Activated CD4-positive, alpha-beta T cell treated with anti-CD3 and anti-CD28 coated beads, Interleukin-2, Interleukin-4, amounts not matched to agents 100 ng/mL and 50 ng/mL, durations not matched to agents 16 hours and 8 hours (primary cell): ENCODE data around the gene GPC5.
"Not testable (repeated sequence)": the region's sequence is repeated elsewhere in the genome, so short reads cannot be mapped to it uniquely, and the experiment has no call there.

Source experiments
- DNase-seq: peaks from one replicate; pipeline ENCODE4 v3.0.0-alpha.2; 2020; ENCODE audit warnings: low spot score

GPC5 gene

DNA sequence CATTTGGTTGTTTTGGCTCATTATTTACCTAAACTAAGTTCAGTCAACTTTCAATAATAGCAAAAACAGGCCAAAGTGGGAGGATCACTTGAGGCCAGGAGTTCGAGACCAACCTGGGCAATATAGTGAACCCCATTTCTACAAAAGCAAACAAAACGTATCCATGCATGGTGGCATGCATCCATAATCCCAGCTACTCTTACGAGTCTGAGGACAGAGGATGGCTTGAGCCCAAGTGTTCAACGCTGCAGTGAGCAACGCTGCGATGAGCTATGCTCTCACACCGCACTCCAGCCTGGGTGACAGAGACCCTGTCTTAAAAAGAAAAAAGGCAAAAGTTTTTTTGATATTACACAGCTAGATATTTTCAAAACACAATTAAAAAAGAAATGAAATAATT, 1258.2 kb downstream of the GPC5 start:
- no peak for DNase-seq

DNA sequence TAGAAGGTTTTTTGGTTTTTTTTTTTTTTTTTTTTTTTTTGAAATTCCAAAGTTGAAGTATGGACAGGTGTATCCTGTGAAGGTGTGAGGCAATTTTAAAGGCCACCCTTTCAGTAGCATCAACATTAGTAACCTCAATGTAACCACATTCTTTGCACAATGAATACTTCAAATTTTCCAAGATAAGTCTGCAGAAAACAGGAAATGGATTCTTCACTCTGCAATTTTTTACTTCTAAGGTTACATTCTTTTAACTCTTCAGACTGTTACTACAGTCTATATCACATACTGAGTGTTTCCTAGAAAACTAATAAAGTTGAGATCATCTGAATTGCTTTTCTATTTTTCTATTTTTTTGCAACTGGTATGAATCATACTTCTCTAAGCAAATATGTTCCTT, 1259.1 kb downstream of the GPC5 start:
- no peak for DNase-seq

GRCh38 chr13:92658293-92658692, 1259.9 kb downstream of the GPC5 start:
- no peak for DNase-seq

GRCh38 chr13:92661406-92661805, 1263.0 kb downstream of the GPC5 start:
- DNase-seq, result no peak

DNA sequence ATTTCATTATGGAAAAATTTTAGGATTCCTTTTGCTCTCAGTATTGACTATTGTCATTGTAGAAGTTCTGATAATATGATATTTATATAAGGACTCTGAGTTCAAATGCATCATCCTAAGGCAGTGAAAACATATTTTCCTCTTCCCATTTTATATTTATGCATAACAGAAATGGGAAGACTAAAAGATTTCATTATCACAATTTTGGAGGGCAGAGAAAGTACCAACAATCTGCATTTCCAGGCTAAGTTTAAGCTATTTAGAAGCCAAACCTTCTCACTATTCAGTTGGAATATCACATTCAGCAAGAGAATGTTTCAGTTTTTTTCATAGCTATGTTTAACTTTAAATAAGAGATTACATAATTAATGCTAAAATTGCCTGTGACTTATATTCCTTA, 1269.7 kb downstream of the GPC5 start:
- no peak for DNase-seq

GRCh38 chr13:92670096-92670495, 1271.7 kb downstream of the GPC5 start:
- DNase-seq, result no peak

GRCh38 chr13:92671821-92672220, 1273.4 kb downstream of the GPC5 start:
- DNase-seq, result no peak

DNA sequence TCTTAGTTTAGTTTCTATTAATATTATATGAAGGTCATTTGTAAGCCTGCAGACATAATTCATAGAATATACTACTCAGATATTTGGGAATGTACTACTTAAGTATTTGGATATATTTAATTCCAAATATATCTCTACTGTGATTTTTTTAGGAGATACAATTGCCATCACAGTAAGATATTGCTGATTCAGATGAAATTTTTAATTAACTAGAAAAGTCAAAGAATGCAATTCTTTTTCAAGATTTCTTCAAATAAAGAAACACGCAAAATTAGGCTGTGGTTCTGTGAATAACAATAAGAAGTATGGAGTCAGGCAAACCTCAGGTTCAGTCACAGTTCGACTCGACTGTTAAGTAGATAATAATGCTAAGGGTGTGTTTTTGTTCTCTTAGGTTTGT, 1277.8 kb downstream of the GPC5 start:
- no peak for DNase-seq

DNA sequence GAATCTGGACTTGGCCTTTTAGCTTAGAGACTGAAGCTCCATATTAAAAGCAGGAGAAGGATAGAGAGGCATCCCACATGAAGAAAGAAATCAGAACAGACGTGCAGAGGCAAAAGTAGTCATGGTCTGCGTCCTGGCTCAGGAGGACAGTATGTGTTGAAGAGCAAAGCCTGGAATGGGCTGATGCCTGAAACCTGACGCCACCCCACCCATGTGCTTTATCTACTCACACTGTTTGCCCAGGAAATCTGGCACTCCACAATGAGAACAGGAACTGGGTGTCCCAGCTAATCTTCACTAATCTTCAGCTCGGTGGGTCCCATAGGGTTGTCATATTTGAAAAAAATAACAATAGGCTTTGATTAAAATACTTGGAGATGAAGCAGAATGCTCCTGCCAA, 1279.2 kb downstream of the GPC5 start:
- no peak for DNase-seq

- no peak for DNase-seq
Measured at GRCh38 chr13:92679602-92680001, 1281.2 kb downstream of the GPC5 start.

- DNase-seq, result no peak
Measured at GRCh38 chr13:92681239-92681638, 1282.8 kb downstream of the GPC5 start.

- no peak for DNase-seq
Measured at GRCh38 chr13:92682832-92683517, 1284.6 kb downstream of the GPC5 start.

DNA sequence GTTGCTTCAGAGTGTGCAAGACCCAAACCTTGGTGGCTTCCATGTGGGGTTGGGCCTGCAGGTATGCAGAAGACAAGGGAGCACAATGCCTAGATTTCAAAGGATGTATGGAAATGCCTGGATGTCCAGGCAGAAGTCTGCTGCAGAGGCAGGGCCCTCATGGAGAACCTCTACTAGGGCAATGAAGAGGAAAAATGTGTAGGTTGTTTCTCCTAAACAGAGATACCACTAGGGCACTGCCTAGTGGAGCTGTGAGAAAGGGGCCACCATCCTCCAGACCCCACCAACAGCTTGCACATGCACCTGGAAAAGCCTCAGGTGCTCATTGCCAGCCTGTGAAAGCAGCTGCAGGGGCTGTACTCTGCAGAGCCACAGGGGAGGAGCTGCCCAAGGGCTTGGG, 1295.6 kb downstream of the GPC5 start:
- DNase-seq, result no peak

- not testable (repeated sequence) for DNase-seq
Measured at GRCh38 chr13:92695827-92696226, 1297.4 kb downstream of the GPC5 start.

DNA sequence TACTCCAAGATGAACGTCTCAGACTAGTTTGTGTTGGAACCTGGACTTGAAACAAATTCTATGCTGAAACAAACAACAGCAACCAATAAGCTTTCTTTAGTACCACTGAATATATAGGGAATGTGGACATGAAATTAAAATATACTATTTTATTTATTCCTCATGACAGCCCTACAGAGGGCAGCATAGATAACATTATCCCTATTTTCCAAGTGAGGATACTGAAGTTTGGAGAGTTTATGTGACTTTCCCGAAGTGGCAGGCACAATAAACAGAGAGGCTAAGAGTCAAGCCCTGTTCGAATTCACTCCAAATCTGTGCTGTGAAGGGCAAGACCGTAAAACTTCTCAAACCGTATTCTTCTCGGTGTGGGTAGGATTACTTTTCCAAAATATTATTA, 1318.3 kb downstream of the GPC5 start:
- DNase-seq, result no peak

- no peak for DNase-seq
Measured at GRCh38 chr13:92717857-92718256, 1319.4 kb downstream of the GPC5 start.

DNA sequence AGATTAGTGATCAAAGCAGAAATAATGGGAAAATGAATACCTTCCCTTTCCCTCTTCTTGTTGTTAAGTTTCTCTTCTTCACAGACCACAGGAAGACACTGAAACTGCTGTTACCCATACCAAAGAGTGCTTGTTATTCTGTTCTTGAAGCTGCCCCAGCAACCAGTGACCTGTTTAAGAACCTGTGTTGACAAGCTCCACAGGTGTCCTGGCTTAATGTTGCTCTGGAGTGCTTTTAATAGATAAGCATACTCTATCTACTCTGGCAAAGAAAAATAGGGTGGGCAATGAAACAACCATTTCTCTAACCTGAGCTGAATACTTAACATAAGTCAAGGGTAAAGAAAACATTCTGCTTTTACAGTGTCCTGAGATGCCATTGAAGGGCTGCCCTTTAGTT, 1321.4 kb downstream of the GPC5 start:
- no peak for DNase-seq

GRCh38 chr13:92721620-92722019, 1323.2 kb downstream of the GPC5 start:
- DNase-seq, result no peak

GRCh38 chr13:92727118-92727517, 1328.7 kb downstream of the GPC5 start:
- no peak for DNase-seq

- DNase-seq, result no peak
Measured at GRCh38 chr13:92734068-92734467, 1335.6 kb downstream of the GPC5 start.

GRCh38 chr13:92734545-92734944, 1336.1 kb downstream of the GPC5 start:
- no peak for DNase-seq

DNA sequence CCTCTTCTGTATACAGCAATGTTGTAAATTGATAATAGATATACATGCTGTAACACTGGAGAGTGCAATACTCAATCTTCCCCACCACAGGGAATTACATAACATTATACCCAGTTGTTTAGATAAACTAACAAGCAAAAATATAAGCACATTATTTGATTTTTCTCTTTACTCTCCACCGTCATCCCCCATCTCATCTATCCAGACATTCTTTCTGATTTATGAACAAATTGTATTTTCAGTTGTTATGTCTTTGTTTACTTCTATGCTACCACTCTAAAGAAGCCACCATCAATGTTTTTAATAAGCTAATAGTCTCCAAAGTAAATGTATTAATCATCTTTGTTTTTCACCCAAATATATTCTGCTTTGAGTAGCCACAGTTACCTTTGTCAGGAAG, 1337.5 kb downstream of the GPC5 start:
- no peak for DNase-seq

GRCh38 chr13:92739306-92739818, 1340.9 kb downstream of the GPC5 start:
- DNase-seq, result no peak

- DNase-seq, result no peak
Measured at GRCh38 chr13:92743992-92744391, 1345.6 kb downstream of the GPC5 start.
